Measurements from ENCODE around the gene KLHL41.

KLHL41 gene

DNA sequence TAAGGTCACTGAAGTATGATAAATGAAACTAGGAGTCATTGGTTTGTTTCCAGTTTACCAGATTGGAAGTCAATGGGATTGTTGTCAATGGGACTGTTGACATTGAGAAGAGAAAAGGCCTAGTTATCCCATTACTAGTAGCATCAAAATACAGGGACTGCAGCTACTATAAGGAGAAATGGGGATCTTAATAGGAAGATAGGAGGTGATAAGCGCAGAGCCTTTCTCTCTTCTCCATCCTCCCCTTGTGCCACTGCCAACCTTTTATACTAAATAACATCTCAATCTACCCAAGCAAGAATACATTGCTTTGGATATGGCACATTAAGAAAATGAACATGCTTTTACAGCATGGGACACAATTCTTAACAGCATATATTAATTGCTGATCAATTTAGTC, 40.7 kb upstream of the KLHL41 start:
- no peak overlapping the region for H3K4me3 ChIP-seq (ENCODE audit: low read depth, low read length)
- DNase-seq (ENCODE audit: low read depth, low spot score), result no peak
- CTCF ChIA-PET, result interaction anchor here (1.3 kb wide), 1 partner anchor 10 kb away, joined by 5 read pairs; the partner anchor contains the start of gene BBS5
- POLR2A ChIA-PET, result no interaction called here
- TF ChIP-seq, protein P1, sequence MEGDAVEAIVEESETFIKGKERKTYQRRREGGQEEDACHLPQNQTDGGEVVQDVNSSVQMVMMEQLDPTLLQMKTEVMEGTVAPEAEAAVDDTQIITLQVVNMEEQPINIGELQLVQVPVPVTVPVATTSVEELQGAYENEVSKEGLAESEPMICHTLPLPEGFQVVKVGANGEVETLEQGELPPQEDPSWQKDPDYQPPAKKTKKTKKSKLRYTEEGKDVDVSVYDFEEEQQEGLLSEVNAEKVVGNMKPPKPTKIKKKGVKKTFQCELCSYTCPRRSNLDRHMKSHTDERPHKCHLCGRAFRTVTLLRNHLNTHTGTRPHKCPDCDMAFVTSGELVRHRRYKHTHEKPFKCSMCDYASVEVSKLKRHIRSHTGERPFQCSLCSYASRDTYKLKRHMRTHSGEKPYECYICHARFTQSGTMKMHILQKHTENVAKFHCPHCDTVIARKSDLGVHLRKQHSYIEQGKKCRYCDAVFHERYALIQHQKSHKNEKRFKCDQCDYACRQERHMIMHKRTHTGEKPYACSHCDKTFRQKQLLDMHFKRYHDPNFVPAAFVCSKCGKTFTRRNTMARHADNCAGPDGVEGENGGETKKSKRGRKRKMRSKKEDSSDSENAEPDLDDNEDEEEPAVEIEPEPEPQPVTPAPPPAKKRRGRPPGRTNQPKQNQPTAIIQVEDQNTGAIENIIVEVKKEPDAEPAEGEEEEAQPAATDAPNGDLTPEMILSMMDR (IDR thresholded peaks at IDR 0.05; ENCODE audit: insufficient read depth, low read length, missing control alignments), result no peak

DNA sequence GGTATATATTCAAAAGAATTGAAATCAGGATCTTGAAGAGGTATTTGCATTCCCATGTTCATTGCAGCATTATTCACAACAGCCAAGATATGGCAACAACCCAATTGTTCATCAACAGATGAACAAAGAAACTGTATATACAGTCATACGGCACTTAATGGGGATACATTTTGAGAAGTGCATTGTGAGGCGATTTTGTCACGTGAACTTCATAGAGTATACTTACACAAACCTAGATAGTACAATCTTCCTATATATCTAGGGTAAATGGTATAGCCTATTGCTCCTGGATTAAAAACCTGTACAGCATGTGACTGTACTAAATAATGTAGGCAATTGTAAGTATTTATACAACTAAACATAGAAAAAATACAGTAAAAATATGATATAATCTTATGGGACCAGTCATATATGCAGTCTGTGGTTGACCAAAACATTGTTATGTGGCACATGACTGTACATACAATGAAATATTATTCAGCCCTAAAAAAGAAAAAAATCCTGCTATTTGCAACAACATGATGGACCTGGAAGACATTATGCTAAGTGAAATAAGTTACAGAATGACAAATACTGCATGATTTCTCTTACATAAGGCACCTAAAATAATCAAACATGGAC, 39.4 kb upstream of the KLHL41 start:
- no peak overlapping the region for H3K4me3 ChIP-seq (ENCODE audit: low read depth, low read length)
- CTCF ChIA-PET, result interaction anchor here (1.1 kb wide), 1 partner anchor 9 kb away, joined by 4 read pairs; the partner anchor contains the start of gene BBS5
- POLR2A ChIA-PET, result no interaction called here
- TF ChIP-seq, protein P1 (IDR thresholded peaks at IDR 0.05; ENCODE audit: insufficient read depth, low read length, missing control alignments), result no peak
- DNase-seq (ENCODE audit: low read depth, low spot score), result no peak

DNA sequence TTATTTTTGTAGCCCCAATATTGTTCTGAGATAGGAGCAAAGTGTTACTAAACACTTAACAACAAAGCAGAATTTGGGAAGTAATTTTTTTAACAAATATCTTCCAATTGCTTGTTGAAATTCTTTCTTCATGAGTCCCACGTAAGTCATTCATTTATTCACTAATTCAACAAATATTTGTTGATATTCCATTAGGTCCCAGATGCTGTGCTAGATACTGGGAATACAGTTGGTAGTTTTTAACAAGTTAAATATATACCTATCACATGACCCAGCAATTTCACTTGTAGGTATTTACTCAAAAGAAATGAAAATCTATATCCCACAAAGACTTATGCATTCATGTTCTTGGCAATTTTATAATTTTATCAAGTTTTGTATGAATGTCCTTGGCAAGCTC, 37.3 kb upstream of the KLHL41 start:
- CTCF ChIA-PET, result interaction anchor here (1.2 to 2.1 kb wide), 2 partner anchors 10 to 20 kb away, joined by 3 to 6 read pairs; no protein-coding TSS in a partner anchor
- POLR2A ChIA-PET, result no interaction called here
- no peak for DNase-seq (ENCODE audit: low read depth, low spot score)
- TF ChIP-seq, protein P1 (IDR thresholded peaks at IDR 0.05; ENCODE audit: insufficient read depth, low read length, missing control alignments), result no peak
- H3K4me3 ChIP-seq (ENCODE audit: low read depth, low read length), result no peak overlapping the region

DNA sequence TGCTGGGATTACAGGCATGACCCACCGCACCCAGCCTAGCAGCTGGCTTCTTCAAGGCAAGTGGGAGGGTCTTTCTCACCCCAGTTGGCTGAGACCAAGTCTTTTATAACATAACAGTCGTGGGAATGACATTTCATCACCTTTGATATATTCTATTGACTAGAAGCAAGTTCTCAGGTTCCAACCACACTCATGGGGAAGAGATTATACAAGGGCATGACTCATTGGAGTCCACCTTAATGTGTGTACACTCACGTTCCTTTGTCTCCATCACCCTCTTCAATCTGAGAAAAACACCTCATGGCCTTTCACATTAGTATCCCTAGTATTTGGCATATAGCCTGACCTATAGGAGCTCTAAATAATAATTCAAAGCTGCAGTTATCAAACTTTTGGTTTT, 33.0 kb upstream of the KLHL41 start:
- ChIA-PET POLR2A (no interaction called here), CTCF (interaction anchor here (0.7 kb wide), 1 partner anchor 52 kb away, joined by 3 read pairs; no protein-coding TSS in a partner anchor)
- TF ChIP-seq, protein P1 (IDR thresholded peaks at IDR 0.05; ENCODE audit: insufficient read depth, low read length, missing control alignments), result no peak
- DNase-seq (ENCODE audit: low read depth, low spot score), result no peak
- H3K4me3 ChIP-seq (ENCODE audit: low read depth, low read length), result no peak overlapping the region

DNA sequence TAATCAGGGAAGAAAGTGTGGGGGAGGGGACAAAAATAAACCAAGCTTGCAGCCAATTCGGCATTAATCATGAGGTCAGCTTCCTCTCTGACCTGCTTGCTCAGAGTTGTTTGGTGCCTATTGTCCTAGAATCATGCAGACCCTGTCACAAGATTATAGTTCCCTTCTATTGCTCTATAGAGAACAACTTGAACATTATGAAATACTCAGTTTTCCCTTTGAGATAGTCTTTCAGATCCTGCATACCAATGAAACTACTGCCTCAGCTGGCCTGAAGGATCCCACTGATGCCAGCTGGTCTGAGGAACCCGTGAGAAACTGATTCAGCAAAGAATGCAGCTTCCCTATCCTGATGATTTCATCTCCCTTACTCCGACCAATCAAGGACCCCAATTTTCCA, 31.2 kb upstream of the KLHL41 start:
- ChIA-PET CTCF (interaction anchor here (0.7 to 3.4 kb wide), 4 partner anchors 9 to 47 kb away, joined by 3 to 20 read pairs (median 4); no protein-coding TSS in a partner anchor), POLR2A (no interaction called here)
- H3K4me3 ChIP-seq (ENCODE audit: low read depth, low read length), result no peak overlapping the region
- TF ChIP-seq, protein P1 (IDR thresholded peaks at IDR 0.05; ENCODE audit: insufficient read depth, low read length, missing control alignments), result no peak
- no peak for DNase-seq (ENCODE audit: low read depth, low spot score)

DNA sequence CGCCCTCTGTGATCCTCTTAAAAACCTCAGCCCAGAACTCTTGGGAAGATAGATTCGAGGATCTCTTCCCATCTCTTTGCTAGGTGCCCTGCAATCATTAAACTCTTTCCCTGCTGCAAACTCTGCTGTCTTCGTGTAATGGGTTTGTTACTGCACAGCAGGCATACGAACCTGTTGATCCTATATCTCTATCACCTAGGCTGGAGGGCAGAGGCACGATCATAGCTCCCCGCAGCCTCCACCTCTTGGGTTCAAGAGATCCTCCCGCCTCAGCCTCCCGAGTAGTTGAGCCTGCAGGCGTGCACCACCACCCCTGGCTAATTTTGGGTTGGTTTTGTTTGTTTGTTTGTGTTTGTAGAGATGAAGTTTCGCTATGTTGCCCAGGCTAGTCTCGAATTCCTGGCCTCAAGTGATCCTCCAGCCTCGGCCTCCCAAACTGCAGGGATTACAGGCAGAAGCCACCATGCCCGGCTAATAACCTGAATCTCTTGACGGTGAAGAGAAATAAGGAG, 30.7 kb upstream of the KLHL41 start:
- POLR2A ChIA-PET, result interaction anchor here (0.9 kb wide), 1 partner anchor 106 kb away, joined by 4 read pairs; no protein-coding TSS in a partner anchor
- H3K4me3 ChIP-seq (ENCODE audit: low read depth, low read length), result peak overlapping the region; percentile 81
- TF ChIP-seq, protein P1 (IDR thresholded peaks at IDR 0.05; ENCODE audit: insufficient read depth, low read length, missing control alignments), result no peak
- CTCF ChIA-PET, result interaction anchor here (0.7 to 3.4 kb wide), 6 partner anchors 8 to 337 kb away, joined by 3 to 20 read pairs (median 4); no protein-coding TSS in a partner anchor
- DNase-seq (ENCODE audit: low read depth, low spot score), result no peak

Measured in AG04449 (cell line).